PC-9 (cell line): Measurements from ENCODE around the gene NUP133.

Source experiments
- EZH2 ChIP-seq: fragments of 200-600 bp; sonication (generic); IDR thresholded peaks from 2 replicates; pipeline ENCODE4 v1.8.0; 2017; ENCODE audit warnings: antibody characterized with exemption, low read depth
- TF ChIP-seq, protein P1 (sequence below): fragments of 200-600 bp; sonication (generic); conservative IDR thresholded peaks from 2 replicates; pipeline ENCODE4 v1.6.1; 2017; ENCODE audit warnings: mixed run types, antibody characterized with exemption, mild to moderate bottlenecking, moderate library complexity

DNA sequence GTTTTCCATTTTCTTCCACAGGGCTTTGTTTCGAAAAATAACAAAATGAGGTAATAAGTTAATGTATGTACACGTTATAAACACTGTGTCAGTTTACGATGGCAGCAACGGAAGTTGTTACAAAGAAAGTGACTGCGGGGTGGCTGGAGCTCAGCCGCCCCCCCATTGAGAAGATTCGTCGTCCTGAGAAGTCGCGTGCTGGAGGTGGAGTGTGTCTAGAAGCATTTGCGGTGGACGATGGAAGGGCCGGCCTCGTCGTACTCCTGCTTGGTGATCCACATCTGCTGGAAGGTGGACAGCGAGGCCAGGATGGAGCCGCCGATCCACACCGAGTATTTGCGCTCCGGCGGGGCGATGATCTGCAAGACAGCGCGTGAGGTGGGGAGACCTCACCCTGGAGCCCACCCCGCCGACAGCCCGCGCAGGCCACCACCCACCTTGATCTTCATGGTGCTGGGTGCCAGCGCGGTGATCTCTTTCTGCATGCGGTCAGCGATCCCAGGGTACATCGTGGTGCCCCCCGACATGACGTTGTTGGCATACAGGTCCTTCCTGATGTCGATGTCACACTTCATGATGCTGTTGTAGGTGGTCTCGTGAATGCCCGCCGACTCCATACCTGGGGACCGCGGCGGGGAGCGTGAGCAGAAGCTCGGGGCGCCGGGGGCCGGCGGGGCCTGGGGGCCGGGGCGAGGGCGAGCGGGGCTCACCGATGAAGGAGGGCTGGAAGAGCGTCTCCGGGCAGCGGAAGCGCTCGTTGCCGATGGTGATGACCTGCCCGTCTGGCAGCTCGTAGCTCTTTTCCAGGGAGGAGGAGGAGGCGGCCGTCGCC, 76.6 kb downstream of the NUP133 start:
- TF ChIP-seq, protein P1, sequence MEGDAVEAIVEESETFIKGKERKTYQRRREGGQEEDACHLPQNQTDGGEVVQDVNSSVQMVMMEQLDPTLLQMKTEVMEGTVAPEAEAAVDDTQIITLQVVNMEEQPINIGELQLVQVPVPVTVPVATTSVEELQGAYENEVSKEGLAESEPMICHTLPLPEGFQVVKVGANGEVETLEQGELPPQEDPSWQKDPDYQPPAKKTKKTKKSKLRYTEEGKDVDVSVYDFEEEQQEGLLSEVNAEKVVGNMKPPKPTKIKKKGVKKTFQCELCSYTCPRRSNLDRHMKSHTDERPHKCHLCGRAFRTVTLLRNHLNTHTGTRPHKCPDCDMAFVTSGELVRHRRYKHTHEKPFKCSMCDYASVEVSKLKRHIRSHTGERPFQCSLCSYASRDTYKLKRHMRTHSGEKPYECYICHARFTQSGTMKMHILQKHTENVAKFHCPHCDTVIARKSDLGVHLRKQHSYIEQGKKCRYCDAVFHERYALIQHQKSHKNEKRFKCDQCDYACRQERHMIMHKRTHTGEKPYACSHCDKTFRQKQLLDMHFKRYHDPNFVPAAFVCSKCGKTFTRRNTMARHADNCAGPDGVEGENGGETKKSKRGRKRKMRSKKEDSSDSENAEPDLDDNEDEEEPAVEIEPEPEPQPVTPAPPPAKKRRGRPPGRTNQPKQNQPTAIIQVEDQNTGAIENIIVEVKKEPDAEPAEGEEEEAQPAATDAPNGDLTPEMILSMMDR = no peak
- no peak for TF ChIP-seq EZH2
